ENCODE measurements around the gene CELF5. TPM values are rescaled to one million over a fixed set of nuclear protein-coding genes. Genes with fewer than 3 reads are reported as not detected.
"Not testable (repeated sequence)": the region's sequence is repeated elsewhere in the genome, so short reads cannot be mapped to it uniquely, and the experiment has no call there.

The CELF5 gene
- total RNA-seq, 1 donor from 2014 or later = 2.3 TPM

DNA sequence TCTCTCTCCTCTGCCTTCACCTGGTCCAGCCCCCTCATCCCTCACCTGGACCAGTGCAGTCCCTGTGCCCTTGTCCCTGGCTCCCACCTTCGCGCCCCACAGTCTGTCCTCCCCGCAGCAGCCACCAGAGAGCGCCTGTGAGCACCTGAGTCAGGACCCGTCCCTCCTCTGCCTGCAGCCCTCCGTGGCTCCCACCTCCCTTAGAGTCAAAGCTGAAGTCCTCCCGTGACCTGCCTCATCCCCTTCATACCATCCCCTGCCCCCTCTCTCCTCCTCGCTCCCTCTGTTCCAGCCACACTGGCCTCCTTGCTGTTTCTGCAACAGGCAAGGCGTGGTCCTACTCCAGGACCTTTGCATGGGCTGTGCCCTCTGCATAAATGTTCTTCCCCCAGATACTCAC lies 10.3 kb downstream of the CELF5 start:
- H3K36me3 Mint-ChIP-seq (ENCODE audit: low read depth) = no peaks in the 10 kb centered on the region
- no peaks in the 10 kb centered on the region for H3K4me1 Mint-ChIP-seq
- H3K9me3 Mint-ChIP-seq = no peaks in the 10 kb centered on the region
- no peak for DNase-seq (ENCODE audit: low read depth, low spot score)
- TF ChIP-seq, protein P1, sequence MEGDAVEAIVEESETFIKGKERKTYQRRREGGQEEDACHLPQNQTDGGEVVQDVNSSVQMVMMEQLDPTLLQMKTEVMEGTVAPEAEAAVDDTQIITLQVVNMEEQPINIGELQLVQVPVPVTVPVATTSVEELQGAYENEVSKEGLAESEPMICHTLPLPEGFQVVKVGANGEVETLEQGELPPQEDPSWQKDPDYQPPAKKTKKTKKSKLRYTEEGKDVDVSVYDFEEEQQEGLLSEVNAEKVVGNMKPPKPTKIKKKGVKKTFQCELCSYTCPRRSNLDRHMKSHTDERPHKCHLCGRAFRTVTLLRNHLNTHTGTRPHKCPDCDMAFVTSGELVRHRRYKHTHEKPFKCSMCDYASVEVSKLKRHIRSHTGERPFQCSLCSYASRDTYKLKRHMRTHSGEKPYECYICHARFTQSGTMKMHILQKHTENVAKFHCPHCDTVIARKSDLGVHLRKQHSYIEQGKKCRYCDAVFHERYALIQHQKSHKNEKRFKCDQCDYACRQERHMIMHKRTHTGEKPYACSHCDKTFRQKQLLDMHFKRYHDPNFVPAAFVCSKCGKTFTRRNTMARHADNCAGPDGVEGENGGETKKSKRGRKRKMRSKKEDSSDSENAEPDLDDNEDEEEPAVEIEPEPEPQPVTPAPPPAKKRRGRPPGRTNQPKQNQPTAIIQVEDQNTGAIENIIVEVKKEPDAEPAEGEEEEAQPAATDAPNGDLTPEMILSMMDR (conservative IDR thresholded peaks at IDR 0.05) = peak; percentile 38
- no peak overlapping the region for H3K27ac Mint-ChIP-seq (ENCODE audit: unreplicated experiment)
- no peak overlapping the region for H3K4me3 Mint-ChIP-seq
- H3K27me3 Mint-ChIP-seq (ENCODE audit: low read depth) = peaks cover 31% of the 10 kb centered on the region

DNA sequence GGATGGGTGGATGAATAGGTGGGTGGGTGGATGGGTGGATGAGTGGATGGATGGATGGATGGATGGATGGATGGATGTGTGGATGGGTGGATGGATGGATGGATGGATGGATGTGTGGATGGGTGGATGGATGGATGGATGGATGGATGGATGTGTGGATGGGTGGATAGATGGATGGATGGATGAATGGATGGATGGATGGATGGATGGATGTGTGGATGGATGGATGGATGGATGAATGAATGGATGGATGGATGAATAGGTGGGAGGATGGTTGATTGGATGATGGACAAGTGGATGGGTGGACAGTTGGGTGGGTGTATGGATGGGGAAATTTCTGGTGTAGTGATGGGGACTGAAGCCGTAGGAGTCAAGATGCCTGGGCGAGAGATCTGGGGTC lies 11.1 kb downstream of the CELF5 start:
- not testable (repeated sequence) for H3K9me3 Mint-ChIP-seq

GRCh38 chr19:3236272-3236671 lies 11.8 kb downstream of the CELF5 start:
- DNase-seq (ENCODE audit: low read depth, low spot score) = no peak
- no peaks in the 10 kb centered on the region for H3K36me3 Mint-ChIP-seq (ENCODE audit: low read depth)
- TF ChIP-seq, protein P1 (conservative IDR thresholded peaks at IDR 0.05) = no peak
- H3K4me1 Mint-ChIP-seq = no peaks in the 10 kb centered on the region
- H3K4me3 Mint-ChIP-seq = no peak overlapping the region
- no peaks in the 10 kb centered on the region for H3K9me3 Mint-ChIP-seq
- no peak overlapping the region for H3K27ac Mint-ChIP-seq (ENCODE audit: unreplicated experiment)
- H3K27me3 Mint-ChIP-seq (ENCODE audit: low read depth) = peaks cover 36% of the 10 kb centered on the region

More for the DNA sequence above, 11.1 kb downstream of the CELF5 start:
- H3K27me3 Mint-ChIP-seq (ENCODE audit: low read depth) = peaks cover 34% of the 10 kb centered on the region
- not testable (repeated sequence) for H3K4me3 Mint-ChIP-seq; DNase-seq (ENCODE audit: low read depth, low spot score); H3K27ac Mint-ChIP-seq (ENCODE audit: unreplicated experiment); H3K36me3 Mint-ChIP-seq (ENCODE audit: low read depth); H3K4me1 Mint-ChIP-seq

DNA sequence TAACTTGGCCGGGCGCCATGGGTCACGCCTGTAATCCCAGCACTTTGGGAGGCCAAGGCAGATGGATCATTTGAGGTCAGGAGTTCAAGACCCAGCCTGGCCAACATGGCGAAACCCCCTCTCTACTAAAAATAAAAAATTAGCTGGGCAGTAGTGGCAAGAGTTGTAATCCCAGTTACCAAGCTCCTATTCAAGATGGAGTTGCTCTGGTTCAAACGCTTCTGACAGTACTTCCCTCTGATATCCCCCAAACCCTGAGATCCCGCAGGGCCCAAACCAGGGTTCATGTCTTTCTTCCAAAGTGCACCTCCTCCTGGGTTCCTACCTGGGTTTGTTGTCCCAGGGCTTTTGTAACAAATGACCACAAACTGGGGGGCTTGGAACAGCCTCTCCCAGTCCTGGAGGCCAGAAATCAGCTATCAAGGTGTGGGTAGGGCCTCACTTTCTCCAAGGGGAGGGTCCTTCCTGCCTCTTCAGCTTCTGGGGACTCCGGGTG lies 13.7 kb downstream of the CELF5 start:
- no peak overlapping the region for H3K4me3 Mint-ChIP-seq

GRCh38 chr19:3239367-3239766 lies 14.9 kb downstream of the CELF5 start:
- no peaks in the 10 kb centered on the region for H3K36me3 Mint-ChIP-seq (ENCODE audit: low read depth)
- TF ChIP-seq, protein P1 (conservative IDR thresholded peaks at IDR 0.05) = no peak

More for the DNA sequence above, 13.7 kb downstream of the CELF5 start:
- no peaks in the 10 kb centered on the region for H3K36me3 Mint-ChIP-seq (ENCODE audit: low read depth)
- no peaks in the 10 kb centered on the region for H3K4me1 Mint-ChIP-seq
- TF ChIP-seq, protein P1 (conservative IDR thresholded peaks at IDR 0.05) = no peak
- H3K9me3 Mint-ChIP-seq = no peaks in the 10 kb centered on the region
- no peak overlapping the region for H3K27ac Mint-ChIP-seq (ENCODE audit: unreplicated experiment)
- peaks cover 34% of the 10 kb centered on the region for H3K27me3 Mint-ChIP-seq (ENCODE audit: low read depth)
- DNase-seq (ENCODE audit: low read depth, low spot score) = no peak

DNA sequence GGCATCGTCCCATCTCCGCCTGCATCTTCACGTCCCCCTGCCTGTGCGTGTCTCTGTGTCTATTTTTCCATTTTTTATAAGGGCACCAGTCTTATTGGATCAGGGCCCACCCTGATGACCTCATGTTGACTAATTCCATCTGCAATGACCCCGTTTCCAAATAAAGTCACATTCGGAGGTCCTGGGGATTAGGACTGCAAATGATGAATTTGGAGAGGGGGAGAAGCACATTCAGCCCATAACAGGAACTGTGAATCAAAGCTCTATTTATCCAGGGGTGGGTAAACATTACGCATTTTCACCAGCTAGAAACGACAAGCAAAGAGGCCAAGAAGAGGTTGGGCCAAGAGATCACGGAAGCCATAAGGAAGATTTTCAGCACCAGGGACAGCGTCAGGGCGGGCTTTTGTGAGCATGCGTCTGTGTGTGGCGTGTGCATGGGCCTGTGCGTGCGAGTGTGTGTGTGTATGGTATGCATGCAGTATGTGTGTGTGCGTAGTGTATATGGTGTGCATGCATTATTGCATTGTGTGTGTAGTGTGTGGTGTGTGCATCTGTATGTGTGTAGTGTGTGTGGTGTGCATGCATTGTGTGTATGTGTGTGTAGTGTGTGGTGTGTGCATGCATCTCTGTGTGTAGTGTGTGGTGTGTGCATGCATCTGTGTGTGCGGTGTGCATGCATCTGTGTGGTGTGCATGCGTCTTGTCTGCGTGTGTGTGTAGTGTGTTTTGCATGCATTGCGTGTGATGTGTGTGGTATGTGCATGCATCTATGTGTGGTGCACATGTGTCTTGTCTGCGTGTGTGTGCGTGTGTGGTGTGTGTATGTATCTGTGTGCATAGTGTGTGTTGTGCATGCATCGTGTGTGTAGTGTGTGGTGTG lies 19.6 kb downstream of the CELF5 start:
- Mint-ChIP-seq H3K9me3 (no peaks in the 10 kb centered on the region), H3K27me3 (ENCODE audit: low read depth) (peaks cover 29% of the 10 kb centered on the region), H3K4me1 (no peaks in the 10 kb centered on the region), H3K27ac (ENCODE audit: unreplicated experiment) (no peak overlapping the region), H3K36me3 (ENCODE audit: low read depth) (no peaks in the 10 kb centered on the region), H3K4me3 (no peak overlapping the region)
- TF ChIP-seq, protein P1 (conservative IDR thresholded peaks at IDR 0.05) = no peak
- DNase-seq (ENCODE audit: low read depth, low spot score) = peak; percentile 75

More at GRCh38 chr19:3239367-3239766, 14.9 kb downstream of the CELF5 start:
- H3K4me1 Mint-ChIP-seq = no peaks in the 10 kb centered on the region
- H3K27ac Mint-ChIP-seq (ENCODE audit: unreplicated experiment) = no peak overlapping the region
- peaks cover 23% of the 10 kb centered on the region for H3K27me3 Mint-ChIP-seq (ENCODE audit: low read depth)
- H3K9me3 Mint-ChIP-seq = no peaks in the 10 kb centered on the region
- no peak overlapping the region for H3K4me3 Mint-ChIP-seq
- no peak for DNase-seq (ENCODE audit: low read depth, low spot score)
